ENCODE results near the gene DSP. TPM values are rescaled to one million over a fixed set of nuclear protein-coding genes. Genes with fewer than 3 reads are reported as not detected.

The DSP gene
- total RNA-seq, 1 experiment from 2014 or later: 109 TPM

GRCh38 chr6:7545316-7546019, 4.0 kb downstream of the DSP start:
- intact Hi-C loops (cut with micrococcal nuclease; ENCODE audit: unreplicated experiment): no loop called here
- BruUV-seq (replicated peaks): no TSS peak
- Histone ChIP-seq H3K36me3 (ENCODE audit: low read depth) (no peaks in the 10 kb centered on the region), H3K4me3 (no peak overlapping the region), H3K79me2 (ENCODE audit: low read depth) (peaks cover 60% of the 10 kb centered on the region), H3K27me3 (ENCODE audit: insufficient read depth, low read depth) (no peaks in the 10 kb centered on the region), H3K4me1 (replicated peaks; ENCODE audit: insufficient read depth) (peaks cover 45% of the 10 kb centered on the region), H3K27ac (no peak overlapping the region), H2AFZ (no peak overlapping the region), H3K4me2 (no peak overlapping the region), H3F3A (ENCODE audit: insufficient read depth, low read depth) (peaks cover 7% of the 10 kb centered on the region; the same call in 1 of the 2 replicates), H3K9me2 (ENCODE audit: insufficient read depth) (no peaks in the 10 kb centered on the region), H4K20me1 (ENCODE audit: insufficient read depth) (no peaks in the 10 kb centered on the region; the same call in 1 of the 2 replicates), H3K9me3 (ENCODE audit: insufficient read depth, low read depth) (no peaks in the 10 kb centered on the region)
- CTCF ChIA-PET: no interaction called here
- TF ChIP-seq CTCF (conservative IDR thresholded peaks at IDR 0.05): no peak
- no peak for TF ChIP-seq EZH2 (IDR thresholded peaks at IDR 0.05; ENCODE audit: low read depth)
- DNase-seq: no peak
- POLR2A ChIA-PET (ENCODE audit: unreplicated experiment): interaction anchor here (0.6 to 0.7 kb wide), 2 partner anchors 13 to 101 kb away, joined by 3 to 4 read pairs; no protein-coding TSS in a partner anchor

- Histone ChIP-seq H3F3A (ENCODE audit: insufficient read depth, low read depth) (peaks cover 2% of the 10 kb centered on the region; the same call in 1 of the 2 replicates), H3K4me3 (no peak overlapping the region), H2AFZ (no peak overlapping the region), H3K9me3 (ENCODE audit: insufficient read depth, low read depth) (no peaks in the 10 kb centered on the region), H4K20me1 (ENCODE audit: insufficient read depth) (no peaks in the 10 kb centered on the region; the same call in 1 of the 2 replicates), H3K9me2 (ENCODE audit: insufficient read depth) (no peaks in the 10 kb centered on the region), H3K79me2 (ENCODE audit: low read depth) (peaks cover 60% of the 10 kb centered on the region), H3K27ac (no peak overlapping the region), H3K4me1 (replicated peaks; ENCODE audit: insufficient read depth) (peaks cover 45% of the 10 kb centered on the region), H3K36me3 (ENCODE audit: low read depth) (no peaks in the 10 kb centered on the region), H3K4me2 (no peak overlapping the region), H3K27me3 (ENCODE audit: insufficient read depth, low read depth) (no peaks in the 10 kb centered on the region)
- BruUV-seq (replicated peaks): no TSS peak
- intact Hi-C loops (cut with micrococcal nuclease; ENCODE audit: unreplicated experiment): no loop called here
- no peak for DNase-seq
- CTCF ChIA-PET: no interaction called here
- TF ChIP-seq CTCF (conservative IDR thresholded peaks at IDR 0.05) (no peak), EZH2 (IDR thresholded peaks at IDR 0.05; ENCODE audit: low read depth) (no peak)
- POLR2A ChIA-PET (ENCODE audit: unreplicated experiment): interaction anchor here (0.5 to 0.9 kb wide), 4 partner anchors 12 to 720 kb away, joined by 3 to 4 read pairs (median 4); no protein-coding TSS in a partner anchor
Measured at GRCh38 chr6:7546020-7546369, 4.5 kb downstream of the DSP start.

- H3K9me2 ChIP-seq (ENCODE audit: insufficient read depth): no peaks in the 10 kb centered on the region
- intact Hi-C loops (cut with micrococcal nuclease; ENCODE audit: unreplicated experiment): no loop called here
- no peak for TF ChIP-seq EZH2 (IDR thresholded peaks at IDR 0.05; ENCODE audit: low read depth)
- no peak for TF ChIP-seq CTCF (conservative IDR thresholded peaks at IDR 0.05)
- no peak overlapping the region for H2AFZ ChIP-seq
- BruUV-seq (replicated peaks): no TSS peak
- peaks cover 45% of the 10 kb centered on the region for H3K4me1 ChIP-seq (replicated peaks; ENCODE audit: insufficient read depth)
- CTCF ChIA-PET: interaction anchor here (1.1 kb wide), 1 partner anchor 121 kb away, joined by 13 read pairs; no protein-coding TSS in a partner anchor
- H3K27me3 ChIP-seq (ENCODE audit: insufficient read depth, low read depth): no peaks in the 10 kb centered on the region
- POLR2A ChIA-PET (ENCODE audit: unreplicated experiment): interaction anchor here (0.5 to 0.9 kb wide), 4 partner anchors 12 to 721 kb away, joined by 3 to 4 read pairs (median 4); no protein-coding TSS in a partner anchor
- peak overlapping the region; percentile 27 for H3K4me2 ChIP-seq
- H3F3A ChIP-seq (ENCODE audit: insufficient read depth, low read depth): no peaks in the 10 kb centered on the region
- no peaks in the 10 kb centered on the region; the same call in 1 of the 2 replicates for H4K20me1 ChIP-seq (ENCODE audit: insufficient read depth)
- DNase-seq: no peak
- H3K27ac ChIP-seq: no peak overlapping the region
- no peaks in the 10 kb centered on the region for H3K9me3 ChIP-seq (ENCODE audit: insufficient read depth, low read depth)
- no peak overlapping the region for H3K4me3 ChIP-seq
- peaks cover 60% of the 10 kb centered on the region for H3K79me2 ChIP-seq (ENCODE audit: low read depth)
- no peaks in the 10 kb centered on the region for H3K36me3 ChIP-seq (ENCODE audit: low read depth)
Measured at GRCh38 chr6:7546383-7546782, 4.9 kb downstream of the DSP start.
